ENCODE results near the gene L2HGDH.
A peak's percentile ranks its signal among the peaks of the same experiment; 100 is the strongest.

The L2HGDH gene

GRCh38 chr14:50288146-50288545, 23.9 kb downstream of the L2HGDH start:
- DNase-seq (ENCODE audit: low spot score): no peak

GRCh38 chr14:50285861-50286260, 26.2 kb downstream of the L2HGDH start:
- no peak for DNase-seq (ENCODE audit: low spot score)

DNA sequence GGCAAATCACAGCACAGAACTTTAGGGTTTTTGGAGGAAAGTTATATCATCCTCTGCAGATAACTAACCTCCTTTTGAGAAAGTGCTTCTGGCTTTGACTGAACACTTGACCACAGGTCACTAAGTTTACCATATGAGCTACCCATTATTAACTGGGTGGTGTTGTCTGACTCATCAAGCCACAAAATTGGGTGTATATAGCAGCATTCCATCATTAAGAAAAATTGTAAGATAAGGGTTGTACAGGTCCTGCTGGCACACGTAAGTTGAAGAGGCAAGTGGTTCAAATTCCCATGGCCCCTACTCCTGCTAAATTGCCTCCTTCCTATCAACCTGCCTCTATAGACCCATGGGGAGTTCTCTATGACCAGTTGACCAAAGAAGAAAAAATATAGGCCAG, 39.5 kb downstream of the L2HGDH start:
- DNase-seq (ENCODE audit: low spot score): no peak

DNA sequence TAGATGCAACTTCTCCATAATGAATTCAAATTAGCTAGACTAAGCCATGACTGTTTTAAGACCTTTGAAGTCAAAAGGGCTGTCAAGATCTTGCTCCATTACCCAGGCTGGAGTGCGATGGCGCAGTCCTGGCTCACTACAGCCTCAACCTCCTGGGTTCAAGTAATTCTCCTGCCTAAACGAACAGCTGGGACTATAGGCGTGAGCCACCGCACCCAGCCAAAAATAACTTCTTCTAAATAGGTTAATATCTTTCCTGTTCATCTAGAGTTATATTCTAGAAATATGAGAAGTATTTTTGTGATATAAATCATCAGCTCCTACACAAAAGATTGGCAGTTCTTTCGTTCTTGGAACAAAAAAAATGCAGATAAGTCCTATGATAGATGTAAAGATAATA, 41.1 kb downstream of the L2HGDH start:
- no peak for DNase-seq (ENCODE audit: low spot score)

DNA sequence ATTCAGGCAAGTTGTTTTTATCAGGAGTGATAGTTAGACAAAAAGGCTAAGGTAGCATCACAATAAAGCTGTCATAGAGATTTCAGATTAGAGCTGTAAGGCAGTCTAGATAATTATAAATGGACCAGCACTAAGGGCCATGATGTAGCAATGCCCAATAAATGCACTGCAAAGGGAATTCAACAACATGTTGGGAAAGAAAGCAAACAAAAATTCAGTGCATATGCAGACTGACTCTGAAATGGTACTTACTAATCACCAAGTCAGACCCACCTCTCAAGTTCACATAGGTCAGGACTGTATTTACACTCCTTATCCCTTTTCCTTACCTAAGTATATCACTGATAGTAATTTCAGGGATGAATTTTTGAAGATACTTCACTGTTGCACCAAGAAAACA, 47.0 kb downstream of the L2HGDH start:
- no peak for DNase-seq (ENCODE audit: low spot score)

GRCh38 chr14:50263321-50263720, 48.7 kb downstream of the L2HGDH start:
- DNase-seq (ENCODE audit: low spot score): no peak

GRCh38 chr14:50262865-50263264, 49.2 kb downstream of the L2HGDH start:
- DNase-seq (ENCODE audit: low spot score): no peak

- DNase-seq (ENCODE audit: low spot score): peak; percentile 44
Observed at GRCh38 chr14:50260511-50260910, 51.5 kb downstream of the L2HGDH start.

GRCh38 chr14:50260072-50260471, 52.0 kb downstream of the L2HGDH start:
- DNase-seq (ENCODE audit: low spot score): no peak

DNA sequence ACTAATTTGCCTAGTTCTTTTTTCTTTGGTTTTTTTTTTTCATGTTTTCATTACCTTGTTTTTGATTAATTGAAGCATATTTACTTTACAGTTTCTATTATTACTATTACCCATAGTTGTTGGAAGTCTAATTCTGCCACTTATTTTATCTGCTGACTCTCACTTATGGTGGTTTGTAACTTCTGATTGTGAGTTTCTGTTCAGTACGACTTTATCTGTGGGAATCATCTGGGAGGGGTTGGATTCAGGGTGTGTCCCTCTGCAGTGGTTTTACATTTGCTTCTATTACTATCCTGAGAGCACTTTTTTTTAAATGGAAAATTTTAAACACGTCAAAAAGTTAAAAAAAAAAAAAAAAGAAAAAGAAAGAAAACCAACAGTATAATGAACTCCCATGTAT, 54.3 kb downstream of the L2HGDH start:
- no peak for DNase-seq (ENCODE audit: low spot score)

DNA sequence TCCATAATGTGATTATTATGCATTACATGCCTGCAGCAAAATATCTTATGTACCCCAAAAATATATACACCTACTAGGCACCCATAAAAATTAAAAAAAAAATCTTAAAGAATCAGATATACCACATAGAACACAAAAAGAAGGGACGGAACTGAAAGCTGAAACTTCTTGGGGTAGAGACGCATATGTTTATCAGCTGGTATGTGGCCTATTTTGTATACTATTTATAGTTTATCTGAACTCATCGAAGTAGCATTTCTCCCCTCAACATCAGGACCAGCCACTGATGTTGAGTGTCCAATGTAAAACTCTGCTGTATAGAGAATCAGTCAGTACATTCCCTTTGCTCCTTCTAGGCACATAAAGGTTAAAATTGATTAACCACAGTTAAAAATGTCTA, 57.8 kb downstream of the L2HGDH start:
- no peak for DNase-seq (ENCODE audit: low spot score)

DNA sequence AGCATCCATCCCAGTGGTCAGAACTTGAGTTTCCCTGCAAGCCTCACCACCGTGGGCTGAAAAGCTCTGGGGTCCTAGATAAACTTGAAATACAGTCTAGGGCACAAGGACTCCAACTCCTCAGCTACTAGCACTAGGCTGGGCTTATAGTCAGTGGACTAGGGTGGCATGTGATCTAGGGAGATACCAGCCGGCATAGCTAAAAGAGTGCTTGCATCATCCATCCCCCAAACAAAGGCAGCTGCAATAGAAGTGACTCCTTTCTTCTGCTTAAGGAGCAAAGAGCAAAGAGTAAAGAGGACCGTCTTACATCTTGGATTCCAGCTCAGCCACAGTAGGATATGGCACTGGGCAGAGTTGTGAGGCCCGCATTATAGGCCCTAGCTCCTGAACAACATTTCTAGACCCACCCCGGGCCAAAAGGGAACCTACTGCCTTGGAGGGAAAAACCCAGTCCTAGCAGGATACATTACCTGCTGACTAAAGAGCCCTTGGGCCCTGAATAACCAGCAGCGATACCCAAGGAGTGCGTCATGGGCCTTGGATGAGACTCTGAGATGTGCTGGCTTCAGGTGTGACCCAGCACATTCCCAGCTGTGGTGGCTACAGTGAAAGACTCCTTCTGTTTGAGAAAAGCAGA, 62.8 kb downstream of the L2HGDH start:
- no peak for DNase-seq (ENCODE audit: low spot score)

GRCh38 chr14:50247245-50247644, 64.8 kb downstream of the L2HGDH start:
- DNase-seq (ENCODE audit: low spot score): no peak

DNA sequence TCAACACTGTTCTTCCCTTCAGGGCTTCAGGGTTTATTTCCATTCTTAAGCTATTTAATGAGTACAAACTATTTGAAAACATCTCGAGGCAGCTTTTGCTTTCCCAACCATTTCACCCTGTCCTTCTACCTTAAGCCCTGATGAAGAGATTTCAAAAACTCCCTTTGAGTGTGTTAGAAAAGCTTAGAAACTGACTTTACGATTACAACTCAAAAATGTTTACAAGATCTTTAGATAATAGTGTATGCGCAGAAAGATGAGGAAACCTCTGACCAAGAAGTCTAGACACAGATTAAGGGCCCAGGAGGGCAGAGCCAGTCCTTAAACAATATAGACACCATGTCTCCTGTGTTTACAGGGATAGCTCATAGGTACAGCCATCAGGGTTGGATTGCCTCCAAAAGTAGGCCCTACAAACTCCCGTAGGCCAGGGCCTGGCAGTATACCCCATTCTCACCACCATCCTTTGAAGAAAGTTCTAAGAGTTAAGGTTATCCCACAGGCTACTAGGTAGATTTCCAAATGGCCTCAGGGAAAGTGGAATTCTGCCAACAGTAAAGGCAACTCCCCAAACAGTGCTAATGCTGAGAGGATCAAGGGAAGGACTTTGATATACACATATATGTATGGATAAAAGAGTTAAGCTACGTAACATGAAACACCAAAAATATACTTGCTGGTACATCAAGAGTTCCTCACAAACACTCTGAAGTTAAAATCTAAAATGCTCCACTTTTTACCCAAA, 69.3 kb downstream of the L2HGDH start:
- DNase-seq (ENCODE audit: low spot score): no peak

DNA sequence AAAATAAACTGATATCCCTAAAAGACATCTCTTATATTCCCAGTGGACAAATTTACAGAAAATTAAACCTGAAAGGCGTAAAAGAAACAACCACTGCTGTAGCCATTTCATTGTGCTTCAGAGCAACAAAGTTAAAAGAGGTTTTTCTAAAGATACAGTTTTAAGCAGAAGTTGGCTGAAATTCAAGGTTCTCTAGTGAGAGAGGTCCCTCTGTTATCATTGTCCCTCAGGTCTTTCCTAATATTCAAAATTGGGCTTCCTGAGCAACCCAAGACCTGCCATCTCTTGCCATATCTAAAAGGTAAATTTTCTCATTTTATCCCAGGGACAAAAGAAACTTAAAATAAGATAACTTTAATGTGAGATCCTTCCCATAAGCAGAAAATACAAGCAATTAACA, 69.9 kb downstream of the L2HGDH start:
- DNase-seq (ENCODE audit: low spot score): no peak

DNA sequence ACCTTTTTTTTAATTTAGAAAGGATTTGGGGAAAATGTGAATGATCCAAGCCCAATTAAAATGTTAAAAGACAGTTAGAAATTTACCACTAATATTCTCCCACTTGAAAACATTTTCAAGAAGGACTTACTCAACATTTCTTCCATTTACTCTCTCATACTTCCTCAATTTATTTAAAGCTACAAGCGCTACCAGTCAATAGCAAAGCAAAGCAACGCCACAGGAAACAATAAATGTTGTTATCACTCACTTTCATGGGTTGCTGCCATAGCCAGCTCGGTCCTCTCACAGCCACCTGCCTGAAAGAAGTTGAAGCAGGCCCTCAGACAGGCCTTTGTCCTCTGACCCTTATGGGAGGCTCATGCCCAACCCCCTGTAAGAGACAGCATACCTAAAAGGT, 74.6 kb downstream of the L2HGDH start:
- no peak for DNase-seq (ENCODE audit: low spot score)

DNA sequence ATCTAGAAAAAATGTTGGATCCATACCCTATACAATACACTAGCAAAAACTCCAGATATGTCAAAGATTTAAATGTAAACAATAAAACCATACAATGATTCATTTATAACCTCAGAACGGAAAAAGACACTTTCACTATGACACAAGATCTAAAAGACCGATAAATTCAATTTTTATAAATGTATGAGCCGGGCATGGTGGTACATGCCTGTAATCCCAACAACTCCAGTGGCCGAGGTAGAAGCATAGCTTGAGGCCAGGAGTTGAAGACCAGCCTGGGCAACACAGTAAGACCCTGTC, 78.1 kb downstream of the L2HGDH start:
- DNase-seq (ENCODE audit: low spot score): peak; percentile 71

GRCh38 chr14:50233166-50233950, 78.7 kb downstream of the L2HGDH start:
- no peak for DNase-seq (ENCODE audit: low spot score)

DNA sequence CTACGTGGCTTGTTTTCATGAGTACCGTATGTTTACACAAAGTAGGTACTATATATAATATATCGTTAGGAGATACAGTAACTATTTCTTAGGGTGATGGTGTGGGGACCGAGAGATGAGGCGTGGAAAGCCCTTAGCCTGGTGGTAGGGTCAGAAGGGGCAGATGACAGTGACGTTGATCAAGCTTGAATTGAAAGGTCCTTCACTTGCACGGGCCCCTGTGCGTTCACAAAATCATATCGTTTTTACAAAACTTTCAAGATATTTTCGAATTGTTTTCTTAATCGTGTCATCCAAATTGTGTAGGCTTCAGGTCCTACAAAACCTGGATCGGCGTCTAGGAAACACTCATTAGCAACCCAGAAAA, 79.8 kb downstream of the L2HGDH start:
- no peak for DNase-seq (ENCODE audit: low spot score)

DNA sequence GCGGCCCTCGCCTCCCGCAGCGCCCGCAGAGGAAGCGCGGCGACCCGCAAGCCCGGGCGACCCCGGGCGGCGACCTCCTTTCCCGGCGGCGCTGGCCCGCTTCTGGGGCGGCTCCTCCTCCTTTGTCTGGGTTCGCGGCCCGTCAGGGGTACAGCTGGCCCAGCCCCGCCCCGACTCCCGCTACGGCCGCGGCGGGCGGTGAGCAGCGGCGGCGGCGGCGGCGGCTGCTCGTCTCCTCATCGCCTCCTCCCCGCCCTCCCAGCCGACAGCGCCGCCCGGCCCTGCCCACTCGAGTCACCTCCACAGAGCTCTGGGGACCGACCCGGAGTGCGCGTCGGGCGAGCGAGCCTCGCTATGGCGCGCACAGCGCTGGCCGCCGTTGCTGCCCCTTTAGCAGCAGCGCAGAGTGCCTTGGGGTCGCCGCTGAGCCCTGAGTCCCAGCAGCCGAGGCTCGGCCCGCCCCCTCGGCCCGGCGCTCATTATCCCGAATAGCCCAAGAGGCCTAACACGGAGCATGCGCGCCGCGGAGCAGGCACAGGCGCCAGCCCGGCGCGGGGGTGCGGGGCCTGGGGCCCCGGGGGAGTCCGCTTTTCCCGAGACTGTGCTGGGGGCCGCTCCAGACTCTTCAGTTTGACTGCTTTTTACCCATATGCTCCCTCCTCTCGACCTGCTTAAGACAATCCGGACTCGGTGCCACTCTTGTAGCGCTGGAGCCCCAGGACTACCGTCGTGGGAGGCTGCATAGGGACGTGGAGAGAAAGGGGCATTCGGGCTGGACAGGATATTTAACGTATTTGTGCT, 80.4 kb downstream of the L2HGDH start, which contains the start of gene SOS2:
SOS2 (minus strand) TSS at position 104 of the 801 bp plus-strand sequence. CDS start 295 bp downstream, outside the sequence.
- DNase-seq (ENCODE audit: low spot score): peak; percentile 65

DNA sequence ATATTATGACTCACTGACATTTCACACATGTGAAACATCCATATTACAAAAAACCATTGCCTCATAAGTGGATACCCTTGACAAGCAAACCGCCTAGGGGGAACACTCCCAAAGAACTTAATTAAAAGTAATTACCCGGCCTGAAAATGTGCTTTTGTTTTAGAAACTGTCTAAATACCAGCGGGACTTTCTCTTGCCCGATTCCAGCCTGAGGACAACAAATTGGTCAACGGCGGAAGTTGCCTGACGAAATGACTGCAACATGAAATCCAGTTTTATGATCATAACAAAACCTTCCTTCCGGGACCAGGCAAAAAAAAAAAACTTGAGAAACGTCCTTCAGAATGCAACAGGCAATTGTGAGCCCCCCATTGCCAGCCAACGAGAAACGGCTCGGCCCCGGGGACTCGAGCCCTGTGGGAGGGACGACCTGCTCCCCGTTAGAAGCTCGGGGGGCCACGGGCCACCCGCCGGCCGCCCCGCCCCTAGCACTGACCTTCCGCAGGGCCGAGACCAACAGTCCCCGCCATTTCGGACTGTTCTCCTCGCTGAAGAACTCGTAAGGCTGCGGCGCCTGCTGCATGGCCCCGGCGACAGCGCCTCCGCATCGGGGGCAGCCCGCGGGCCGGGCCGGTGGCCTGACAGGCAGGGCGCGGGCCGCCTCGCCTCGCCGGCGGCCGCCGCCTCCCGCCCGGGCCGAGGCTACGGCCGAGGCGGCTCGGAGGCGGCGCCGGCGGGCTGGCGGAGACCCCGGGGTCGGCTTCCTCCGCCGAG, 81.1 kb downstream of the L2HGDH start:
- peak; percentile 66 for DNase-seq (ENCODE audit: low spot score)

DNA sequence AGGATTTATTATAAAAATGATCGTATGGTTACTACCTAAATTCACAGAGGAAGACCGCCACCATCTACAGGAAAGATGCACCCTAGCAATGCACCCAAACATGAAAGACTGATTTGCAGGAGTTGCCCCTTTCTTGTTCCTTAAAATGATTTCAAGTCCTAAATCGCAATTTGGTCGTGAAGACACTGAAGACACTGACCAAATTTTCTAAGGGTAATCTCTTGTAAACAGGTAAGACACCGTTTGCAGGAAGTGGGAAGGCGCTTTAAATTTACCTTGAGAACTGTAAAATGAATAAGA, 81.7 kb downstream of the L2HGDH start:
- DNase-seq (ENCODE audit: low spot score): no peak
